Natural killer cell (primary cell): ENCODE measurements around the gene OSGIN1. TPM values are rescaled to one million over a fixed set of nuclear protein-coding genes. Genes with fewer than 3 reads are reported as not detected.
A peak's percentile ranks its signal among the peaks of the same experiment; 100 is the strongest.
"Not testable (repeated sequence)": the region's sequence is repeated elsewhere in the genome, so short reads cannot be mapped to it uniquely, and the experiment has no call there.

Experiments
- ATAC-seq, 3 donors: fragments of 150-1000 bp in 2 of 3; fragments of 200-7000 bp in 1 of 3; cut with Tn5 transposase; 1 replicate in 1 of 3; 2 replicates in 2 of 3; pipeline ENCODE4 v1.10.0; 2021; ENCODE audit warnings: mild to moderate bottlenecking in 2 of 3, moderate library complexity in 2 of 3
- DNase-seq, 2 donors: peaks; one replicate each; pipeline versions ENCODE4 v3.0.0 to v3.0.0-alpha.2; 2013 to 2021; ENCODE audit warnings: mixed read lengths in 1 of 2
- H3K27ac ChIP-seq: one replicate; pipeline ENCODE4 v1.5.1; 2013; ENCODE audit warnings: mild to moderate bottlenecking, low read length
- H3K27me3 ChIP-seq: one replicate; pipeline ENCODE4 v1.6.1; 2013; ENCODE audit warnings: low read length; ENCODE audit not compliant: control insufficient read depth, insufficient read depth
- H3K36me3 ChIP-seq: one replicate; pipeline ENCODE4 v1.6.1; 2013; ENCODE audit warnings: low read length; ENCODE audit not compliant: control insufficient read depth, insufficient read depth
- H3K4me1 ChIP-seq: one replicate; pipeline ENCODE4 v1.6.1; 2013; ENCODE audit warnings: low read length; ENCODE audit not compliant: control insufficient read depth, insufficient read depth
- H3K4me3 ChIP-seq: one replicate; pipeline ENCODE4 v1.5.1; 2013; ENCODE audit warnings: low read length
- H3K9me3 ChIP-seq: one replicate; pipeline ENCODE4 v1.6.1; 2013; ENCODE audit warnings: low read length; ENCODE audit not compliant: control insufficient read depth, insufficient read depth
- H3K27ac Mint-ChIP-seq, 2 donors: one replicate each; pipeline ENCODE4 v1.8.0; 2022; ENCODE audit warnings: mild to moderate bottlenecking in 2 of 2, mixed read lengths in 2 of 2, moderate library complexity in 1 of 2
- H3K27me3 Mint-ChIP-seq, 2 donors: one replicate each; pipeline ENCODE4 v1.8.0; 2022; ENCODE audit warnings: low read depth in 2 of 2, mixed read lengths in 2 of 2
- H3K36me3 Mint-ChIP-seq: one replicate; pipeline ENCODE4 v1.8.0; 2022; ENCODE audit warnings: mixed read lengths
- H3K4me1 Mint-ChIP-seq, 2 donors: one replicate each; pipeline ENCODE4 v1.8.0; 2022; ENCODE audit warnings: mixed read lengths in 2 of 2
- H3K4me3 Mint-ChIP-seq: one replicate; pipeline ENCODE4 v1.8.0; 2022; ENCODE audit warnings: mild to moderate bottlenecking, moderate library complexity, mixed read lengths
- H3K9me3 Mint-ChIP-seq, 2 donors: one replicate each; pipeline ENCODE4 v1.8.0; 2022; ENCODE audit warnings: mixed read lengths in 2 of 2
- CTCF ChIP-seq: fragments of 200-600 bp; IDR thresholded peaks from one replicate; pipeline ENCODE4 v1.8.0; 2022; ENCODE audit warnings: antibody characterized with exemption
- WGBS: methylation state at CpG from one replicate; pipeline ENCODE4 v1.1.7; 2013; ENCODE audit warnings: missing lambda C conversion rate; ENCODE audit not compliant: insufficient coverage; 5-methylcytosine and 5-hydroxymethylcytosine counted together
- intact Hi-C: fragments of 100-400 bp; cut with micrococcal nuclease; formaldehyde crosslinking; loops from one replicate; pipeline ENCODE4 v1.14.2; 2022
- total RNA-seq, 4 donors: library from RNA; stranded (reverse); fragments of 120-200 nt in 1 of 4; gene quantifications; one replicate each; pipeline versions ENCODE4 v1.2.3 to v1.2.4, GENCODE V29; 2013 to 2022

The OSGIN1 gene
- total RNA-seq, 3 donors from 2014 or later (not counting 1 experiment from before 2014, with no cell fraction given) = 3.9 to 4.1 (median 4.0) TPM

- intact Hi-C loops = no loop called here
- no peak overlapping the region for H3K4me3 ChIP-seq
Observed at GRCh38 chr16:83949724-83950001, 3.4 kb upstream of the OSGIN1 start.

GRCh38 chr16:83950862-83951399 is 2.1 kb upstream of the OSGIN1 start:
- ATAC-seq, H3K9me3 Mint-ChIP-seq, DNase-seq, H3K4me3 Mint-ChIP-seq, intact Hi-C loops, H3K4me3 ChIP-seq, H3K9me3 ChIP-seq, H3K36me3 ChIP-seq, H3K27ac ChIP-seq, H3K27me3 ChIP-seq, H3K4me1 Mint-ChIP-seq, H3K36me3 Mint-ChIP-seq, H3K27ac Mint-ChIP-seq: not testable (repeated sequence)
- H3K27me3 Mint-ChIP-seq = peaks cover 0 to 12% of the 10 kb centered on the region in 2 donors
- H3K4me1 ChIP-seq = peaks cover 16% of the 10 kb centered on the region
- 90% methylated on average over 4 of the region's 10 CpGs for WGBS

More at GRCh38 chr16:83949724-83950001, 3.4 kb upstream of the OSGIN1 start:
- H3K36me3 Mint-ChIP-seq = no peaks in the 10 kb centered on the region
- peaks cover 16% of the 10 kb centered on the region for H3K4me1 ChIP-seq
- no peak overlapping the region for H3K27ac ChIP-seq
- DNase-seq (no peak), ATAC-seq (no peak)
- H3K27ac Mint-ChIP-seq = no peak overlapping the region
- H3K9me3 Mint-ChIP-seq = no peaks in the 10 kb centered on the region
- 95% methylated on average over 5 of the region's 5 CpGs for WGBS
- no peak for TF ChIP-seq CTCF
- H3K4me1 Mint-ChIP-seq = peaks cover 0 to 10% of the 10 kb centered on the region in 2 donors
- H3K27me3 ChIP-seq = peaks cover 7% of the 10 kb centered on the region
- no peaks in the 10 kb centered on the region for H3K36me3 ChIP-seq
- no peak overlapping the region for H3K4me3 Mint-ChIP-seq
- H3K9me3 ChIP-seq = no peaks in the 10 kb centered on the region
- peaks cover 0 to 8% of the 10 kb centered on the region in 2 donors for H3K27me3 Mint-ChIP-seq

DNA sequence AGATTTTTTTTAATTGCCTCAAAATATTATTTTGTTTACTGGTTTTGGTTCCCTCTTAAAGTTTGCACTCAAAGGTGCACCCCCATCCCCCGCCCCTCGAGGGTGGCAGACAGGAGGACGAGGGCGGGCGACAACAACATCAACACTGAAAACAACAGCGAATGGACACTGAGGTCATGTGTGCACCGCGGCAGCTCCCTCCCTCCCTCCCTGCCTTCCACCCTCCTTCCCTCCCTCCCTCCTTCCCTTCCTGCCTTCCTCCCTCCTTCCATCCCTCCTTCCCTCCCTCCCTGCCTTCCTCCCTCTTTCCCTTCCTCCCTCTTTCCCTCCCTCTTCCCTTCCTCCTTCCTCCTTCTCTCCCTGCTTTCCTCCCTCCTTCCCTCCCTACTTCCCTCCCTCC is 1.5 kb upstream of the OSGIN1 start:
- H3K27ac Mint-ChIP-seq = no peak overlapping the region
- DNase-seq = no peak
- WGBS = 68% methylated on average over 8 of the region's 8 CpGs
- Histone ChIP-seq H3K27me3 (peaks cover 7% of the 10 kb centered on the region), H3K36me3 (no peaks in the 10 kb centered on the region), H3K9me3 (no peaks in the 10 kb centered on the region), H3K27ac (no peak overlapping the region), H3K4me3 (no peak overlapping the region), H3K4me1 (peaks cover 16% of the 10 kb centered on the region)
- ATAC-seq = no peak
- no peak for TF ChIP-seq CTCF
- H3K27me3 Mint-ChIP-seq = peaks cover 0 to 12% of the 10 kb centered on the region in 2 donors
- peaks cover 0 to 12% of the 10 kb centered on the region in 2 donors for H3K4me1 Mint-ChIP-seq
- H3K9me3 Mint-ChIP-seq = no peaks in the 10 kb centered on the region
- intact Hi-C loops = no loop called here
- H3K4me3 Mint-ChIP-seq = no peak overlapping the region
- H3K36me3 Mint-ChIP-seq = no peaks in the 10 kb centered on the region

DNA sequence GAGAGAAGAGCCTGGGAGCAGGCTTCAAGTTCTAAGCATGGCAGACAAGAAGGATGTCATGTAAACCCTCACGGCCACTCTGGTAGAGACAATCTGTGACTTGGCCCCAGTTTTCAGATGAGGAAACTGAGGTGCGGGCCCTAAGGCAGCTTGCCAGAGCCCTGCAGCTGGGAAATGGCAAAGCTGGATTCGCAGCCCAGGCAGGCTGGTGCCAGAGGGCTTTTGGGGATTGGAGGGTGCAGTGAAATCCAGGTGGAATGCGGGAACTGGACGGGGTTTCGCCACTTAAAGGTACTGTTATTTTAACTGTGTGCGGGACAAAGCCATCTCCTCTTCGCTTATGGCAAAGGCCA is 477 bp upstream of the OSGIN1 start:
- H3K36me3 ChIP-seq = no peaks in the 10 kb centered on the region
- H3K27ac ChIP-seq = no peak overlapping the region
- no peak for DNase-seq
- WGBS = 46% methylated on average over 8 of the region's 8 CpGs
- peaks cover 7% of the 10 kb centered on the region for H3K27me3 ChIP-seq
- peaks cover 18% of the 10 kb centered on the region for H3K4me1 ChIP-seq
- H3K4me3 ChIP-seq = no peak overlapping the region
- Mint-ChIP-seq H3K4me1 (peaks cover 0 to 15% of the 10 kb centered on the region in 2 donors), H3K9me3 (no peaks in the 10 kb centered on the region), H3K36me3 (no peaks in the 10 kb centered on the region), H3K4me3 (no peak overlapping the region), H3K27ac (peak overlapping the region in 1 of 2 donors; percentile 38), H3K27me3 (peaks cover 0 to 12% of the 10 kb centered on the region in 2 donors)
- ATAC-seq = no peak
- intact Hi-C loops = no loop called here
- TF ChIP-seq CTCF = no peak
- no peaks in the 10 kb centered on the region for H3K9me3 ChIP-seq
